Measurements from ENCODE around the gene SYNM. TPM values are rescaled to one million over a fixed set of nuclear protein-coding genes. Genes with fewer than 3 reads are reported as not detected.

SYNM gene
- total RNA-seq, 1 experiment from 2014 or later, result 6.1 TPM

DNA sequence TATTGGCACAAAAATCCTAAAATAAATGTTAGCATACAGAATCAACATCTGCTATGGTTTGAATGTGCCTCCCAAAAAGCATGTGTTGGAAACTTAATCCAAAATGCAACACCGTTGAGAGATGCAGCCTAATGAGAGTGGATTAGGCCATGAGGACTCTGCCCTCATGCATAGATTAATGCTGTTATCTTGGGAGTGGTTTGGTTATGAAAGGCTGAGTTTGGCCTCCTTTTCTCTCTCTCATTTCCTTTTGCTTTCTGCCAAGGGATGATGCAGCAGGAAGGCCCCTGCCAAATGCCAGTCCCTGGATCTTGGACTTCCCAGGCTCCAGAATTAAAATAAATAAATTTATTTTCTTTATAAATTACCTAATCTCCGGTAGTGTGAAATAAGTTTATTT is 49.4 kb downstream of the SYNM start:
- Histone ChIP-seq H3K4me1 (peaks cover 39% of the 10 kb centered on the region), H3K4me3 (ENCODE audit: low read depth, low read length) (no peak overlapping the region), H3K36me3 (ENCODE audit: control insufficient read depth, insufficient read depth, low read length) (no peaks in the 10 kb centered on the region), H3K9me3 (no peaks in the 10 kb centered on the region), H3K27me3 (replicated peaks; ENCODE audit: control insufficient read depth, insufficient read depth, low read length) (no peaks in the 10 kb centered on the region)
- no peaks in the 10 kb centered on the region for H3K9me3 Mint-ChIP-seq (ENCODE audit: unreplicated experiment)
- no TSS peak for BruUV-seq (replicated peaks)
- ChIA-PET CTCF (no interaction called here), POLR2A (no interaction called here)
- H3K27me3 Mint-ChIP-seq (ENCODE audit: insufficient read depth, unreplicated experiment), result no peaks in the 10 kb centered on the region
- H3K27ac Mint-ChIP-seq (ENCODE audit: unreplicated experiment), result no peak overlapping the region
- DNase-seq, result peak; percentile 68 to 71
- H3K4me1 Mint-ChIP-seq (ENCODE audit: low read depth, unreplicated experiment), result peaks cover 22% of the 10 kb centered on the region
- H3K36me3 Mint-ChIP-seq (ENCODE audit: insufficient read depth, unreplicated experiment), result no peaks in the 10 kb centered on the region
- intact Hi-C loops (cut with micrococcal nuclease; ENCODE audit: unreplicated experiment), result loop anchor here (2.0 kb wide), 2 partner anchors 27 to 49 kb away; partner anchors contain the start of gene SYNM
- no peak for TF ChIP-seq CTCF (IDR thresholded peaks at IDR 0.05; ENCODE audit: insufficient read depth in 1 of 2, low read depth in 1 of 2, low read length in 1 of 2, severe bottlenecking in 1 of 2, unreplicated experiment in 1 of 2)
- peak overlapping the region; percentile 7 for H3K4me3 Mint-ChIP-seq (ENCODE audit: unreplicated experiment)

GRCh38 chr15:99155961-99156443 is 51.1 kb downstream of the SYNM start:
- POLR2A ChIA-PET, result no interaction called here
- Mint-ChIP-seq H3K36me3 (ENCODE audit: insufficient read depth, unreplicated experiment) (no peaks in the 10 kb centered on the region), H3K27ac (ENCODE audit: unreplicated experiment) (no peak overlapping the region), H3K9me3 (ENCODE audit: unreplicated experiment) (no peaks in the 10 kb centered on the region), H3K4me1 (ENCODE audit: low read depth, unreplicated experiment) (peaks cover 22% of the 10 kb centered on the region), H3K27me3 (ENCODE audit: insufficient read depth, unreplicated experiment) (no peaks in the 10 kb centered on the region), H3K4me3 (ENCODE audit: unreplicated experiment) (peak overlapping the region; percentile 32)
- H3K9me3 ChIP-seq, result no peaks in the 10 kb centered on the region
- H3K4me3 ChIP-seq (ENCODE audit: low read depth, low read length), result no peak overlapping the region
- H3K27me3 ChIP-seq (replicated peaks; ENCODE audit: control insufficient read depth, insufficient read depth, low read length), result no peaks in the 10 kb centered on the region
- H3K4me1 ChIP-seq, result peaks cover 39% of the 10 kb centered on the region
- TF ChIP-seq CTCF (IDR thresholded peaks at IDR 0.05; ENCODE audit: insufficient read depth in 1 of 2, low read depth in 1 of 2, low read length in 1 of 2, severe bottlenecking in 1 of 2, unreplicated experiment in 1 of 2), result no peak
- no TSS peak for BruUV-seq (replicated peaks)
- peak; percentile 44 to 51 for DNase-seq
- intact Hi-C loops (cut with micrococcal nuclease; ENCODE audit: unreplicated experiment), result loop anchor here (2.0 kb wide), 3 partner anchors 25 to 57 kb away; partner anchors contain the start of gene SYNM
- CTCF ChIA-PET, result interaction anchor here (0.7 to 1.2 kb wide), 3 partner anchors 14 to 51 kb away, joined by 3 to 5 read pairs (median 3); partner anchors contain the start of gene SYNM
- no peaks in the 10 kb centered on the region for H3K36me3 ChIP-seq (ENCODE audit: control insufficient read depth, insufficient read depth, low read length)

GRCh38 chr15:99157456-99157855 is 52.6 kb downstream of the SYNM start:
- intact Hi-C loops (cut with micrococcal nuclease; ENCODE audit: unreplicated experiment), result loop anchor here (2.0 kb wide), 1 partner anchor 55 kb away; no protein-coding TSS in a partner anchor
- no peaks in the 10 kb centered on the region for H3K27me3 Mint-ChIP-seq (ENCODE audit: insufficient read depth, unreplicated experiment)
- BruUV-seq (replicated peaks), result no TSS peak

More at GRCh38 chr15:99157456-99157855, 52.6 kb downstream of the SYNM start:
- H3K36me3 Mint-ChIP-seq (ENCODE audit: insufficient read depth, unreplicated experiment), result no peaks in the 10 kb centered on the region
- H3K4me1 Mint-ChIP-seq (ENCODE audit: low read depth, unreplicated experiment), result peaks cover 22% of the 10 kb centered on the region
- ChIA-PET POLR2A (no interaction called here), CTCF (no interaction called here)
- no peak for DNase-seq
- Histone ChIP-seq H3K27me3 (replicated peaks; ENCODE audit: control insufficient read depth, insufficient read depth, low read length) (no peaks in the 10 kb centered on the region), H3K4me1 (peaks cover 39% of the 10 kb centered on the region), H3K9me3 (no peaks in the 10 kb centered on the region), H3K4me3 (ENCODE audit: low read depth, low read length) (no peak overlapping the region), H3K36me3 (ENCODE audit: control insufficient read depth, insufficient read depth, low read length) (no peaks in the 10 kb centered on the region)
- H3K27ac Mint-ChIP-seq (ENCODE audit: unreplicated experiment), result no peak overlapping the region
- TF ChIP-seq CTCF (IDR thresholded peaks at IDR 0.05; ENCODE audit: insufficient read depth in 1 of 2, low read depth in 1 of 2, low read length in 1 of 2, severe bottlenecking in 1 of 2, unreplicated experiment in 1 of 2), result no peak
- no peaks in the 10 kb centered on the region for H3K9me3 Mint-ChIP-seq (ENCODE audit: unreplicated experiment)
- no peak overlapping the region for H3K4me3 Mint-ChIP-seq (ENCODE audit: unreplicated experiment)

Measured in Caco-2 (cell line).